Measurements from ENCODE around the gene PRDX2.

DNA sequence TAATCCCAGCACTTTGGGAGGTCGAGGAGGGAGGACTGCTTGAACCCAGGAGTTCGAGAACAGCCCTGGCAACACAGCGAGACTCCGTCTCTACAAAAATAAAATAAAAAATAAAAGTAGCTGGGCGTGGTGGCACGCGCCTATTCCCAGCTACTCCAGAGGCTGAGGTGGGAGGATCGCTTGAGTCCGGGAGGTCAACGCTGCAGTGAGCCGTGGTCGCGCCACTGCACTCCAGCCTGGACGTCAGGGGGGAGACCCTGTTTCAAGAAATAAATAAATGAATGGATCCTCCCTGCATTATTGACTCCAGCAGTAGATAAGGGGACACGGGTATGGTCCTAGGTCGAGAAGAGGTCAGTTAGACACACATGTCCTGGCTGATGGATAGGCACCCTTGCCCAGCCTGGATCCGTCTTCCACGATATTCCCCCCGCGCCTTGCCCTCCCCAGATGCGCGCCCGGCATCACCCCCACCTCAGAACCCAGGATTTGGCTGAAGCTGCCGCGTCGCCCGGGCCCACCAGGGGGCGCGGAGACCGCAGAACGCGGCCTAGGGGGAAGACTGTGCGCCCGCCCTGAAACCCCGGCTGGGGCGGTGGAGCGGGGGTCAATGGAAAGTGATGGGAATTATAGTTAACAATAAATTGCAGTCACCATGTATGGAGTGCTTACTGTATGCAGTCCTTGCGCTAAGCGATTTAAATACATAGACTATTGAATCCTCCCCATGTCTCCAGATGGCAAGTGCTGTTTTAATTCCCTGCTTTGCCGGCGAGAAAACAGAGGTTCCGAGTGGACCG lies 24.2 kb downstream of the PRDX2 start:
- TF ChIP-seq, protein P1, sequence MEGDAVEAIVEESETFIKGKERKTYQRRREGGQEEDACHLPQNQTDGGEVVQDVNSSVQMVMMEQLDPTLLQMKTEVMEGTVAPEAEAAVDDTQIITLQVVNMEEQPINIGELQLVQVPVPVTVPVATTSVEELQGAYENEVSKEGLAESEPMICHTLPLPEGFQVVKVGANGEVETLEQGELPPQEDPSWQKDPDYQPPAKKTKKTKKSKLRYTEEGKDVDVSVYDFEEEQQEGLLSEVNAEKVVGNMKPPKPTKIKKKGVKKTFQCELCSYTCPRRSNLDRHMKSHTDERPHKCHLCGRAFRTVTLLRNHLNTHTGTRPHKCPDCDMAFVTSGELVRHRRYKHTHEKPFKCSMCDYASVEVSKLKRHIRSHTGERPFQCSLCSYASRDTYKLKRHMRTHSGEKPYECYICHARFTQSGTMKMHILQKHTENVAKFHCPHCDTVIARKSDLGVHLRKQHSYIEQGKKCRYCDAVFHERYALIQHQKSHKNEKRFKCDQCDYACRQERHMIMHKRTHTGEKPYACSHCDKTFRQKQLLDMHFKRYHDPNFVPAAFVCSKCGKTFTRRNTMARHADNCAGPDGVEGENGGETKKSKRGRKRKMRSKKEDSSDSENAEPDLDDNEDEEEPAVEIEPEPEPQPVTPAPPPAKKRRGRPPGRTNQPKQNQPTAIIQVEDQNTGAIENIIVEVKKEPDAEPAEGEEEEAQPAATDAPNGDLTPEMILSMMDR (IDR thresholded peaks at IDR 0.05; ENCODE audit: low read depth, low read length) = peak; percentile 97
- TF ChIP-seq EZH2phosphoT487 (IDR thresholded peaks at IDR 0.05; ENCODE audit: low read depth) = no peak
